Liver (tissue), 9 donors: ENCODE measurements around the gene SPATS2. TPM values are rescaled to one million over a fixed set of nuclear protein-coding genes. Genes with fewer than 3 reads are reported as not detected.

Experiments
- DNase-seq: peaks from one replicate; pipeline ENCODE4 v3.0.0-alpha.2; 2017; ENCODE audit warnings: low spot score
- H3K27ac ChIP-seq, 2 donors: one replicate each; pipeline ENCODE4 v1.7.0; 2013; ENCODE audit warnings: inconsistent platforms in 2 of 2, low read length in 2 of 2, control low read depth in 1 of 2, low read depth in 1 of 2, mild to moderate bottlenecking in 1 of 2
- H3K27me3 ChIP-seq, 4 donors: one replicate each; pipeline versions ENCODE4 v1.6.1 to v1.7.0; 2013; ENCODE audit warnings: low read length in 3 of 4, inconsistent platforms in 1 of 4, mild to moderate bottlenecking in 1 of 4, moderate library complexity in 1 of 4; ENCODE audit not compliant: control insufficient read depth in 4 of 4, insufficient read depth in 4 of 4
- H3K36me3 ChIP-seq, 4 donors: one replicate each; pipeline versions ENCODE4 v1.6.1 to v1.7.0; 2013; ENCODE audit warnings: low read length in 3 of 4, mild to moderate bottlenecking in 3 of 4, low read depth in 1 of 4, moderate library complexity in 1 of 4; ENCODE audit not compliant: control insufficient read depth in 4 of 4, insufficient read depth in 3 of 4
- H3K4me1 ChIP-seq, 4 donors: one replicate each; pipeline versions ENCODE4 v1.6.1 to v1.7.0; 2013; ENCODE audit warnings: low read length in 3 of 4, mild to moderate bottlenecking in 3 of 4, moderate library complexity in 1 of 4; ENCODE audit not compliant: control insufficient read depth in 4 of 4, insufficient read depth in 4 of 4
- H3K4me3 ChIP-seq, 3 donors: one replicate each; pipeline versions ENCODE4 v1.6.1 to v1.7.0; 2013; ENCODE audit warnings: low read length in 3 of 3, control low read depth in 1 of 3, low read depth in 1 of 3, mild to moderate bottlenecking in 1 of 3
- H3K9ac ChIP-seq, 2 donors: one replicate each; pipeline ENCODE4 v1.7.0; 2013; ENCODE audit warnings: low read length in 2 of 2, mild to moderate bottlenecking in 2 of 2, moderate library complexity in 2 of 2, control low read depth in 1 of 2, low read depth in 1 of 2
- H3K9me3 ChIP-seq, 4 donors: one replicate each; pipeline versions ENCODE4 v1.6.1 to v1.7.0; 2013; ENCODE audit warnings: low read length in 3 of 4; ENCODE audit not compliant: control insufficient read depth in 4 of 4
- EGR1 ChIP-seq, 2 donors: IDR thresholded peaks; 2 replicates each; pipeline ENCODE4 v1.6.1; 2016 to 2018; ENCODE audit warnings: antibody characterized with exemption in 2 of 2, low read depth in 2 of 2
- FOXA1 ChIP-seq: IDR thresholded peaks from 2 replicates; pipeline ENCODE4 v1.6.1; 2016; ENCODE audit warnings: antibody characterized with exemption
- FOXA2 ChIP-seq: IDR thresholded peaks from 2 replicates; pipeline ENCODE4 v1.6.1; 2016; ENCODE audit warnings: antibody characterized with exemption
- GABPA ChIP-seq, 2 donors: IDR thresholded peaks in 1 of 2; conservative IDR thresholded peaks in 1 of 2; 2 replicates each; pipeline ENCODE4 v1.6.1; 2016; ENCODE audit warnings: antibody characterized with exemption in 2 of 2, mild to moderate bottlenecking in 1 of 2, moderate library complexity in 1 of 2
- HNF4A ChIP-seq, 2 donors: conservative IDR thresholded peaks; 2 replicates each; pipeline ENCODE4 v1.6.1; 2016; ENCODE audit warnings: antibody characterized with exemption in 2 of 2, mild to moderate bottlenecking in 2 of 2
- HNF4G ChIP-seq: IDR thresholded peaks from 2 replicates; pipeline ENCODE4 v1.6.1; 2016; ENCODE audit warnings: antibody characterized with exemption
- NR2F2 ChIP-seq: IDR thresholded peaks from 2 replicates; pipeline ENCODE4 v1.6.1; 2016; ENCODE audit warnings: antibody characterized with exemption
- RXRA ChIP-seq, 2 donors: IDR thresholded peaks; 2 replicates each; pipeline ENCODE4 v1.6.1; 2017 to 2018; ENCODE audit warnings: antibody characterized with exemption in 2 of 2, mild to moderate bottlenecking in 1 of 2
- SP1 ChIP-seq: IDR thresholded peaks from 2 replicates; pipeline ENCODE4 v1.6.1; 2018; ENCODE audit warnings: antibody characterized with exemption, mild to moderate bottlenecking
- TAF1 ChIP-seq: conservative IDR thresholded peaks from 2 replicates; pipeline ENCODE4 v1.6.1; 2016; ENCODE audit warnings: antibody characterized with exemption, mild to moderate bottlenecking
- YY1 ChIP-seq: IDR thresholded peaks from 2 replicates; pipeline ENCODE4 v1.6.1; 2016; ENCODE audit warnings: antibody characterized with exemption, mild to moderate bottlenecking
- WGBS: extraction: QIAGEN DNeasy Blood & Tissue Kit; methylation state at CpG from one replicate; pipeline ENCODE4 v1.1.7; 2013; 5-methylcytosine and 5-hydroxymethylcytosine counted together
- polyA plus RNA-seq, 2 donors: library from polyadenylated mRNA; stranded (reverse) in 1 of 2; unstranded in 1 of 2; fragments of 200-250 nt in 1 of 2; fragments of >200 nt in 1 of 2; fragmentation: Nextera tagmentation in 1 of 2; extraction: Ambion mirVana in 1 of 2; gene quantifications; one replicate each; pipeline versions ENCODE4 v1.2.1 to v1.2.3, GENCODE V29; 2013 to 2015
- total RNA-seq, 2 donors: library from RNA; depleted of rRNA; stranded (reverse); fragments of >200 nt; gene quantifications; one replicate each; pipeline ENCODE4 v1.2.3, GENCODE V29; 2014
- TF ChIP-seq, protein P1 (sequence below): IDR thresholded peaks from 2 replicates; pipeline ENCODE4 v1.6.1; 2016; ENCODE audit warnings: antibody characterized with exemption
- TF ChIP-seq, protein P2 (sequence below): IDR thresholded peaks from 2 replicates; pipeline ENCODE4 v1.6.1; 2016; ENCODE audit warnings: antibody characterized with exemption, mild to moderate bottlenecking
- TF ChIP-seq, protein P3 (sequence below): IDR thresholded peaks from 2 replicates; pipeline ENCODE4 v1.6.1; 2016; ENCODE audit warnings: antibody characterized with exemption
- donor health status: healthy.
- donor health status: healthy.
- donor health status: healthy.
- donor health status: healthy.
- donor health status: healthy.

Gene SPATS2
- total and polyA plus RNA-seq, 4 donors = 2.4 to 5.2 (median 4.5) TPM

GRCh38 chr12:49567302-49567610 lies 200.0 kb downstream of the SPATS2 start (continued):
- TF ChIP-seq, protein P1, sequence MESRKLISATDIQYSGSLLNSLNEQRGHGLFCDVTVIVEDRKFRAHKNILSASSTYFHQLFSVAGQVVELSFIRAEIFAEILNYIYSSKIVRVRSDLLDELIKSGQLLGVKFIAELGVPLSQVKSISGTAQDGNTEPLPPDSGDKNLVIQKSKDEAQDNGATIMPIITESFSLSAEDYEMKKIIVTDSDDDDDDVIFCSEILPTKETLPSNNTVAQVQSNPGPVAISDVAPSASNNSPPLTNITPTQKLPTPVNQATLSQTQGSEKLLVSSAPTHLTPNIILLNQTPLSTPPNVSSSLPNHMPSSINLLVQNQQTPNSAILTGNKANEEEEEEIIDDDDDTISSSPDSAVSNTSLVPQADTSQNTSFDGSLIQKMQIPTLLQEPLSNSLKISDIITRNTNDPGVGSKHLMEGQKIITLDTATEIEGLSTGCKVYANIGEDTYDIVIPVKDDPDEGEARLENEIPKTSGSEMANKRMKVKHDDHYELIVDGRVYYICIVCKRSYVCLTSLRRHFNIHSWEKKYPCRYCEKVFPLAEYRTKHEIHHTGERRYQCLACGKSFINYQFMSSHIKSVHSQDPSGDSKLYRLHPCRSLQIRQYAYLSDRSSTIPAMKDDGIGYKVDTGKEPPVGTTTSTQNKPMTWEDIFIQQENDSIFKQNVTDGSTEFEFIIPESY = no peak
- TF ChIP-seq TAF1 = no peak

DNA sequence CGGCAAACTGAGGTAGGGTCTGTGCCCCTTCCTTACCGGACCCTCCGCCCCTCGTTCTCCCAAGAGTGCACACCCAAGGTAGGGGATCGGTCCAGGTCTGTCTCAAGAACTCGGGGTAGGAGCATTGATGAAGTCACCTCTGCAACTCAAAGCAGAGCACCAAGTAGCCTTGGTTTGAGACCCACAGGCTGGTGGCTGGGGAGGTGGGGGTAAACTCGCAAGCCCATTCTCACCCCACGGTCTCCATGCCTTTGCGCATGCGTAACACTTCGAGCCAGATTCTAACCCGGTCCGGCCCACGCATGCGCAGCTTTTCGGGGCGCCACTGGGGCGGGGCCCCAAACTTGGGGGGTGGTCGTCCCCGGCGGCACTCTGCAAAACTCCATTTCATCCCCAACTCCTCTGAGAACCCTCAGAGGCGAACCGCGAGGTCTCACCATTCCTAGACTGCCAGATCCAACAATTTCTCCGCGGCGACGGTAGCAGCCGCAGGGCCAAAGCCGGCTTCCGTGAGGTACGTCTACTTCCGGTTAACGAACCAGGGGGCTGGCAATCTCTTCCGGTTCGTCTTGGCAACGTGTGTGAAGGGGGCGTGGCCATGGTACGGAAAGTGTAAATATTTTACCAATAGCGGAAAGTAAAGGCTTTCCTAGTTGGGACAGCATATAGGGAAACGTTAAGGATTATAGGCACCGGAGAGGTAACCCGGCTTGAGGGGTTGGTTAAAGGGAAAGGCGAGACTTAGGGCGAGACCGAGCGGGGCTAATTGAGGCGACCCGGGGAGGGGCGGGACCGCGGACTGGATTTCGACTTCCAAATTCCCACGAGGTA lies 200.6 kb downstream of the SPATS2 start, which contains the start of gene MCRS1:
TSS of gene MCRS1 (minus strand) at position 532 of the 831 bp plus-strand sequence. CDS start 1,411 bp downstream, outside the sequence.
- Histone ChIP-seq H3K27me3 (no peaks in the 10 kb centered on the region), H3K27ac (peak within 1 kb of the TSS; percentile 78 to 85), H3K36me3 (peaks cover 10 to 22% (median 16%) of the 10 kb centered on the region in 4 donors), H3K4me1 (peaks cover 3 to 21% (median 19%) of the 10 kb centered on the region in 4 donors), H3K4me3 (peak within 1 kb of the TSS; percentile 64 to 96 (median 95)), H3K9me3 (no peaks in the 10 kb centered on the region), H3K9ac (peak within 1 kb of the TSS; percentile 86 to 94)
- WGBS = under 1% methylated on average over 54 of the region's 54 CpGs
- peak; percentile 86 for DNase-seq
- TF ChIP-seq EGR1 (IDR thresholded peaks at IDR 0.05; ENCODE audit: low read depth in 2 of 2) (peak in 1 of 2 donors; percentile 35), NR2F2 (peak; percentile 46), GABPA (IDR thresholded peaks at IDR 0.05 in 1 of 2, conservative IDR thresholded peaks at IDR 0.05 in 1 of 2) (peak; percentile 99 to 100), RXRA (IDR thresholded peaks at IDR 0.05) (peak in 1 of 2 donors; percentile 21), HNF4A (conservative IDR thresholded peaks at IDR 0.05) (no peak), SP1 (peak; percentile 44), YY1 (peak; percentile 72)
- TF ChIP-seq, protein P2, sequence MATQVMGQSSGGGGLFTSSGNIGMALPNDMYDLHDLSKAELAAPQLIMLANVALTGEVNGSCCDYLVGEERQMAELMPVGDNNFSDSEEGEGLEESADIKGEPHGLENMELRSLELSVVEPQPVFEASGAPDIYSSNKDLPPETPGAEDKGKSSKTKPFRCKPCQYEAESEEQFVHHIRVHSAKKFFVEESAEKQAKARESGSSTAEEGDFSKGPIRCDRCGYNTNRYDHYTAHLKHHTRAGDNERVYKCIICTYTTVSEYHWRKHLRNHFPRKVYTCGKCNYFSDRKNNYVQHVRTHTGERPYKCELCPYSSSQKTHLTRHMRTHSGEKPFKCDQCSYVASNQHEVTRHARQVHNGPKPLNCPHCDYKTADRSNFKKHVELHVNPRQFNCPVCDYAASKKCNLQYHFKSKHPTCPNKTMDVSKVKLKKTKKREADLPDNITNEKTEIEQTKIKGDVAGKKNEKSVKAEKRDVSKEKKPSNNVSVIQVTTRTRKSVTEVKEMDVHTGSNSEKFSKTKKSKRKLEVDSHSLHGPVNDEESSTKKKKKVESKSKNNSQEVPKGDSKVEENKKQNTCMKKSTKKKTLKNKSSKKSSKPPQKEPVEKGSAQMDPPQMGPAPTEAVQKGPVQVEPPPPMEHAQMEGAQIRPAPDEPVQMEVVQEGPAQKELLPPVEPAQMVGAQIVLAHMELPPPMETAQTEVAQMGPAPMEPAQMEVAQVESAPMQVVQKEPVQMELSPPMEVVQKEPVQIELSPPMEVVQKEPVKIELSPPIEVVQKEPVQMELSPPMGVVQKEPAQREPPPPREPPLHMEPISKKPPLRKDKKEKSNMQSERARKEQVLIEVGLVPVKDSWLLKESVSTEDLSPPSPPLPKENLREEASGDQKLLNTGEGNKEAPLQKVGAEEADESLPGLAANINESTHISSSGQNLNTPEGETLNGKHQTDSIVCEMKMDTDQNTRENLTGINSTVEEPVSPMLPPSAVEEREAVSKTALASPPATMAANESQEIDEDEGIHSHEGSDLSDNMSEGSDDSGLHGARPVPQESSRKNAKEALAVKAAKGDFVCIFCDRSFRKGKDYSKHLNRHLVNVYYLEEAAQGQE = peak; percentile 42
- TF ChIP-seq, protein P3, sequence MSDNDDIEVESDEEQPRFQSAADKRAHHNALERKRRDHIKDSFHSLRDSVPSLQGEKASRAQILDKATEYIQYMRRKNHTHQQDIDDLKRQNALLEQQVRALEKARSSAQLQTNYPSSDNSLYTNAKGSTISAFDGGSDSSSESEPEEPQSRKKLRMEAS = no peak

DNA sequence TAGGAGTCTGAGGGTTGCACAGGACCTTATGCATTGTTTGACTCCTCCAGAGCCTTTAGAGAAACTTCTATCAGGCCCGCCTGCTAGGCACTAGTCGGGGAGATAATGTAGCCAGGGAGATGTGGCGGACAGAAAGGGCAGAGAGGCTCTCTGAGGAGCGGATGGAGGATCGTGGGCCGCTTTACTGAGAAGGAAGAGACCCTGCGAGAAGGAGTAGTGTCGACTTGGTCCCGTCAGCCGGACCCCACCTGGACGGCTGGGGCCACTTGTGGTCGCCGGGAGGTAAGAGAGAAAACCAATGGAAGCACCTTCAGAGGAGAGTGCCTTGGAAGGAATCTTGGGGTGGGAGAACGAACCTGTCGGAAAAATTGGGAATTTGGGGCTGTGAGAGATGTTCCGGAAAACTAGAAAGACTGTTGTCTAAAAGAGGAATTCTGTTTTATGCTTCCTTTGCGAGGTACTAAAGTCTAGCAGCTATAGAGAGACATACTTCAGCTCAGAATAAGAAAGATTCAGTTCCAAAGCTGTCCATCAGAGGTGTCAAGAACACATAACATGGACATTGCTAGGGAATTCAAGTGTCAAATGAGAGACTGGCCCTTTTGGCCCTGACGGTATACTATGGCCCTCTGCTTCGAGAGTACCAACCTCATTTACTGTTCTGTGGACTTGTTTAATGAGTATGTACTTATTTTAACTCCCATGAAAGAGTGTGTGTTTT lies 201.3 kb downstream of the SPATS2 start:
- no peaks in the 10 kb centered on the region for H3K9me3 ChIP-seq
- peaks cover 3 to 21% (median 19%) of the 10 kb centered on the region in 4 donors for H3K4me1 ChIP-seq
- H3K36me3 ChIP-seq = peaks cover 5 to 15% (median 8%) of the 10 kb centered on the region in 4 donors
- 2% methylated on average over 19 of the region's 19 CpGs for WGBS
- H3K4me3 ChIP-seq = peak overlapping the region; percentile 64 to 96 (median 95)
- H3K27me3 ChIP-seq = no peaks in the 10 kb centered on the region
- H3K9ac ChIP-seq = peak overlapping the region; percentile 86 to 94
- TF ChIP-seq FOXA1 (no peak), HNF4A (conservative IDR thresholded peaks at IDR 0.05) (no peak), EGR1 (IDR thresholded peaks at IDR 0.05; ENCODE audit: low read depth in 2 of 2) (no peak), FOXA2 (no peak), SP1 (no peak), YY1 (no peak), HNF4G (no peak), GABPA (IDR thresholded peaks at IDR 0.05 in 1 of 2, conservative IDR thresholded peaks at IDR 0.05 in 1 of 2) (no peak), NR2F2 (no peak)
- TF ChIP-seq, protein P1 = no peak
- TF ChIP-seq, protein P3 = no peak
- no peak for DNase-seq
- H3K27ac ChIP-seq = peak overlapping the region; percentile 78 to 85
